Mammary epithelial cell (primary cell): ENCODE measurements around the gene RYK.

Source experiments
- EZH2 ChIP-seq: IDR thresholded peaks from 2 replicates; pipeline ENCODE4 v1.6.1; 2012; ENCODE audit warnings: low read length, inconsistent platforms, borderline replicate concordance
- TF ChIP-seq, protein P1 (sequence below), 2 donors: IDR thresholded peaks in 1 of 2; conservative IDR thresholded peaks in 1 of 2; 2 replicates each; pipeline ENCODE4 v1.5.1; 2011 to 2012; ENCODE audit warnings: inconsistent platforms in 2 of 2, low read length in 2 of 2, mild to moderate bottlenecking in 2 of 2, control low read depth in 1 of 2, low read depth in 1 of 2; ENCODE audit not compliant: insufficient read depth in 1 of 2; ENCODE audit errors: extremely low read depth in 1 of 2

GRCh38 chr3:134149286-134149685, 101.4 kb downstream of the RYK start:
- TF ChIP-seq, protein P1, sequence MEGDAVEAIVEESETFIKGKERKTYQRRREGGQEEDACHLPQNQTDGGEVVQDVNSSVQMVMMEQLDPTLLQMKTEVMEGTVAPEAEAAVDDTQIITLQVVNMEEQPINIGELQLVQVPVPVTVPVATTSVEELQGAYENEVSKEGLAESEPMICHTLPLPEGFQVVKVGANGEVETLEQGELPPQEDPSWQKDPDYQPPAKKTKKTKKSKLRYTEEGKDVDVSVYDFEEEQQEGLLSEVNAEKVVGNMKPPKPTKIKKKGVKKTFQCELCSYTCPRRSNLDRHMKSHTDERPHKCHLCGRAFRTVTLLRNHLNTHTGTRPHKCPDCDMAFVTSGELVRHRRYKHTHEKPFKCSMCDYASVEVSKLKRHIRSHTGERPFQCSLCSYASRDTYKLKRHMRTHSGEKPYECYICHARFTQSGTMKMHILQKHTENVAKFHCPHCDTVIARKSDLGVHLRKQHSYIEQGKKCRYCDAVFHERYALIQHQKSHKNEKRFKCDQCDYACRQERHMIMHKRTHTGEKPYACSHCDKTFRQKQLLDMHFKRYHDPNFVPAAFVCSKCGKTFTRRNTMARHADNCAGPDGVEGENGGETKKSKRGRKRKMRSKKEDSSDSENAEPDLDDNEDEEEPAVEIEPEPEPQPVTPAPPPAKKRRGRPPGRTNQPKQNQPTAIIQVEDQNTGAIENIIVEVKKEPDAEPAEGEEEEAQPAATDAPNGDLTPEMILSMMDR (conservative IDR thresholded peaks at IDR 0.05 in 1 of 2, IDR thresholded peaks at IDR 0.05 in 1 of 2; ENCODE audit: extremely low read depth in 1 of 2, insufficient read depth in 1 of 2, low read depth in 1 of 2, low read length in 2 of 2), result no peak
- TF ChIP-seq EZH2, result no peak
